Peyer's patch (tissue), 4 donors: ENCODE data around the gene SMTNL2. TPM values are rescaled to one million over a fixed set of nuclear protein-coding genes. Genes with fewer than 3 reads are reported as not detected.
A peak's percentile ranks its signal among the peaks of the same experiment; 100 is the strongest.

Source experiments
- DNase-seq, 3 donors: peaks; one replicate each; pipeline ENCODE4 v3.0.0-alpha.2; 2017 to 2019
- H3K27ac ChIP-seq, 4 donors: fragments of 200-600 bp; sonication (generic); one replicate each; pipeline ENCODE4 v1.5.1; 2016 to 2019
- H3K27me3 ChIP-seq, 2 donors: fragments of 200-600 bp; sonication (generic); one replicate each; pipeline ENCODE4 v1.5.1; 2019
- H3K36me3 ChIP-seq, 3 donors: fragments of 200-600 bp; sonication (generic); one replicate each; pipeline ENCODE4 v1.5.1; 2016 to 2019
- H3K4me1 ChIP-seq, 4 donors: fragments of 200-600 bp; sonication (generic); one replicate each; pipeline ENCODE4 v1.5.1; 2016 to 2019
- H3K4me3 ChIP-seq, 4 donors: fragments of 200-600 bp; sonication (generic); 1 replicate in 3 of 4; 2 replicates in 1 of 4; pipeline ENCODE4 v1.5.1; 2016 to 2019; ENCODE audit warnings: mild to moderate bottlenecking in 1 of 4
- H3K9me3 ChIP-seq, 4 donors: fragments of 200-600 bp; sonication (generic); one replicate each; pipeline ENCODE4 v1.5.1; 2016 to 2019; ENCODE audit warnings: mild to moderate bottlenecking in 1 of 4
- POLR2A ChIP-seq, 2 donors: fragments of 450-650 bp; IDR thresholded peaks; one replicate each; pipeline ENCODE4 v1.5.1; 2017; ENCODE audit warnings: antibody characterized with exemption in 2 of 2, mild to moderate bottlenecking in 2 of 2, moderate library complexity in 2 of 2
- total RNA-seq, 4 donors: library from RNA; depleted of rRNA; stranded (reverse); fragments of >200 nt; gene quantifications; one replicate each; pipeline ENCODE4 v1.1.0, GENCODE V29; 2016
- TF ChIP-seq, protein P1 (sequence below), 6 experiments: fragments of 450-650 bp in 4 of 6; fragments of 200-600 bp in 2 of 6; sonication (generic) in 1 of 6; IDR thresholded peaks; one replicate each; pipeline ENCODE4 v1.5.1; 2017 to 2019; ENCODE audit warnings: antibody characterized with exemption in 6 of 6, mild to moderate bottlenecking in 3 of 6, moderate library complexity in 1 of 6

The SMTNL2 gene
- total RNA-seq, 4 donors from 2014 or later = 1.2 TPM; not detected in 3

DNA sequence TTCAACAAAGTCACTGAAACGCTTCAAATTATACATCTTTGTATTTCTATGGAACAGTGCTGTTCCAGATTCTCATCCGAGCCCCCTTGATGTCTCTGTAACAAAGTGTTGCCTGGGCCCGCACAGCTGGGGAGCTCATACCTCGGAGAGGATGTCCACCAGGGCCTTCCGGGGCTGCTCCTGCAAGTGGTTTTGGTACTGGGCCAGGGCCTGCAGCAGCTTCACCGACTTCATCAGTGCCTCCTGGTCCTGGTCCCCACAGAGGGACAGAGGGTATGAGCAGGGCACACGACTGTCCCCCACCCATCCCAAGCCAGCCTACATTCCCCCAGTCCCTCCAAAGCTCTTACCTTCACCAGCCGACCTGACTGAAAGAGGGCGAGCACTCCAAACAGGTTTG is 30.7 kb upstream of the SMTNL2 start:
- no peak for TF ChIP-seq POLR2A (IDR thresholded peaks at IDR 0.05)
- TF ChIP-seq, protein P1, sequence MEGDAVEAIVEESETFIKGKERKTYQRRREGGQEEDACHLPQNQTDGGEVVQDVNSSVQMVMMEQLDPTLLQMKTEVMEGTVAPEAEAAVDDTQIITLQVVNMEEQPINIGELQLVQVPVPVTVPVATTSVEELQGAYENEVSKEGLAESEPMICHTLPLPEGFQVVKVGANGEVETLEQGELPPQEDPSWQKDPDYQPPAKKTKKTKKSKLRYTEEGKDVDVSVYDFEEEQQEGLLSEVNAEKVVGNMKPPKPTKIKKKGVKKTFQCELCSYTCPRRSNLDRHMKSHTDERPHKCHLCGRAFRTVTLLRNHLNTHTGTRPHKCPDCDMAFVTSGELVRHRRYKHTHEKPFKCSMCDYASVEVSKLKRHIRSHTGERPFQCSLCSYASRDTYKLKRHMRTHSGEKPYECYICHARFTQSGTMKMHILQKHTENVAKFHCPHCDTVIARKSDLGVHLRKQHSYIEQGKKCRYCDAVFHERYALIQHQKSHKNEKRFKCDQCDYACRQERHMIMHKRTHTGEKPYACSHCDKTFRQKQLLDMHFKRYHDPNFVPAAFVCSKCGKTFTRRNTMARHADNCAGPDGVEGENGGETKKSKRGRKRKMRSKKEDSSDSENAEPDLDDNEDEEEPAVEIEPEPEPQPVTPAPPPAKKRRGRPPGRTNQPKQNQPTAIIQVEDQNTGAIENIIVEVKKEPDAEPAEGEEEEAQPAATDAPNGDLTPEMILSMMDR (IDR thresholded peaks at IDR 0.05) = no peak
- no peak overlapping the region for H3K27ac ChIP-seq
- H3K4me1 ChIP-seq = peaks cover 0 to 20% (median 8%) of the 10 kb centered on the region in 4 donors
- peak overlapping the region in 1 of 4 donors; percentile 83 for H3K4me3 ChIP-seq
- peaks cover 0 to 48% (median 0%) of the 10 kb centered on the region in 3 donors for H3K36me3 ChIP-seq
- H3K9me3 ChIP-seq = no peaks in the 10 kb centered on the region
- DNase-seq = no peak
- no peaks in the 10 kb centered on the region for H3K27me3 ChIP-seq

- Histone ChIP-seq H3K4me1 (peaks cover 0 to 23% (median 8%) of the 10 kb centered on the region in 4 donors), H3K4me3 (peak overlapping the region; percentile 69 to 83 (median 76)), H3K9me3 (no peaks in the 10 kb centered on the region), H3K27me3 (no peaks in the 10 kb centered on the region), H3K36me3 (peaks cover 0 to 39% (median 0%) of the 10 kb centered on the region in 3 donors), H3K27ac (peak overlapping the region in 2 of 4 donors; percentile 82 to 83)
- no peak for TF ChIP-seq POLR2A (IDR thresholded peaks at IDR 0.05)
- TF ChIP-seq, protein P1 (IDR thresholded peaks at IDR 0.05) = no peak
- peak in 1 of 3 donors; percentile 51 for DNase-seq
Observed at GRCh38 chr17:4554441-4554996, 29.8 kb upstream of the SMTNL2 start.

- peak; percentile 66 to 72 for TF ChIP-seq POLR2A (IDR thresholded peaks at IDR 0.05)
- TF ChIP-seq, protein P1 (IDR thresholded peaks at IDR 0.05) = peak in 3 of 6 experiments; percentile 20 to 46 (median 33)
- peak; percentile 97 to 99 (median 98) for DNase-seq
- no peaks in the 10 kb centered on the region for H3K27me3 ChIP-seq
Observed at GRCh38 chr17:4554997-4555799, 29.1 kb upstream of the SMTNL2 start, which contains the start of gene MYBBP1A. MYBBP1A (minus strand) TSS chr17:4555384; CDS start chr17:4555324, 60 bp downstream.

DNA sequence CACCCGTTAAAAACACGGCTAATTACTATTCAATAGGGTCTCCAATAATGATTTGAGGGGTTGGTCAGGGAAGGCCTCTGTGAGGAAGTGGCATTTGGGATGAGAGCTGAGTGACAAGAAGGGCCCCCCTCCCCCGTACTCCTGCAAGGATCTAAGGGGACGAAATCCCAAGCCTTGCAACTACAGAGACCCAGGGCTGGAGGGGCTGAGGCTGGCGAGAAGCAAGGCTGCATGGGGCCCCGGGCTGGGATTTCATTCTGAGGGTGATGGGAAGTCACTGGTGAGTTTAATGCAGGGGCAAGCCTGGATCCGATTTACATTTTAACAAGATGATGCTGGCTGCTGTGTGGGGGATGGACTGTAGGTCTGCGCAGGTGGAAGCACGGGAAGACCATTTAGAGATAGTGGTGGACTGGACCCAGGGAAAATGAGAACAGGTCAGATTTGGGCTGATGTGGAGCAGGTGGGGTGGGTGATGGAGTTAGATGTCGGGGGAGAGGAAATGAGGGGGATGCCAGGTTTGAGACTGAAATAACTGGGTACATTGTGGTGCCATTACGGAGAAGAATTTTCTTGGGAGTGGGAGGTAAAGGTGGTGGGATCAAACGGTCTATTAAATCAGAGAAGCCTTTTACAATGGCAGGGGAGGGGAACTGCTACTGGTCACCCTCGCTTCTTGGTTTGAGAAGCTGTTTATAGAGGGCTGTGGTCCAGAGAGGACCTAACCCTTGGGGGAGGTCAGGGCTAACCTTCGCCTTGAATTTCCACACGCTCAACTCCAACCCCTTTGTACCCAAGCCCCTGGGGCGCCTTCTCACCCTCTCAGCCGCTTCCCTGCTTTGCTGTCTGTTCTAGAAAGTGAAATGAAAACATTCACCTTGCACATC is 28.2 kb upstream of the SMTNL2 start:
- H3K27me3 ChIP-seq = no peaks in the 10 kb centered on the region
- H3K4me1 ChIP-seq = peaks cover 0 to 29% (median 8%) of the 10 kb centered on the region in 4 donors
- peak overlapping the region; percentile 81 to 85 (median 82) for H3K27ac ChIP-seq
- peak overlapping the region; percentile 69 to 83 (median 76) for H3K4me3 ChIP-seq
- peak in 1 of 3 donors; percentile 47 for DNase-seq
- peaks cover 0 to 23% (median 0%) of the 10 kb centered on the region in 3 donors for H3K36me3 ChIP-seq
- TF ChIP-seq POLR2A (IDR thresholded peaks at IDR 0.05) = no peak
- TF ChIP-seq, protein P1 (IDR thresholded peaks at IDR 0.05) = no peak
- H3K9me3 ChIP-seq = no peaks in the 10 kb centered on the region

More at GRCh38 chr17:4554997-4555799, 29.1 kb upstream of the SMTNL2 start, which contains the start of gene MYBBP1A:
- Histone ChIP-seq H3K27ac (peak within 1 kb of the TSS; percentile 81 to 85 (median 82)), H3K4me1 (peaks cover 0 to 23% (median 8%) of the 10 kb centered on the region in 4 donors), H3K4me3 (peak within 1 kb of the TSS; percentile 69 to 83 (median 76)), H3K36me3 (peaks cover 0 to 33% (median 0%) of the 10 kb centered on the region in 3 donors), H3K9me3 (no peaks in the 10 kb centered on the region)

DNA sequence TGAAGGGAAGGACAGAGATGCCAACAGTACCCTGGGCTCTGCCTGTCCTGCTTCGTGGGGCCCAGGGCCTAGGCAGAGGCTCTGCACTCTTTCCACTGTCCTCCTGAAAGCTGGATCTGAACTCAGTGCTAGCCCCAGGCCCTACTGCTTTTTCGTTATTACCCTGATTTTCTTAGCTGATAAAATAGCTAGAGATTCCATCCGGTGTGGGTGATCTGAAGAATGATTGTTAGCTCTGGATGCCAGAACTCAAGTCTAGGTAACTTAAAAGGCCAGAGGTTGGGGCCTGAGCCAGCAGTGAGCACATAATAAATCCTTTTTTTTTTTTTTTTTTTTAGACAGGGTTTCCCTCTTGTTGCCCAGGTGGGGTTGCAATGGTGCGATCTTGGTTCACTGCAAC is 27.3 kb upstream of the SMTNL2 start:
- no peaks in the 10 kb centered on the region for H3K27me3 ChIP-seq
- H3K4me3 ChIP-seq = no peak overlapping the region
- peaks cover 0 to 35% (median 9%) of the 10 kb centered on the region in 4 donors for H3K4me1 ChIP-seq
- H3K27ac ChIP-seq = no peak overlapping the region
- TF ChIP-seq, protein P1 (IDR thresholded peaks at IDR 0.05) = no peak
- TF ChIP-seq POLR2A (IDR thresholded peaks at IDR 0.05) = no peak
- H3K36me3 ChIP-seq = peaks cover 0 to 15% (median 0%) of the 10 kb centered on the region in 3 donors
- no peaks in the 10 kb centered on the region for H3K9me3 ChIP-seq
- no peak for DNase-seq
